Testis (tissue), 2 donors: Measurements from ENCODE around the gene COL4A1.

Experiments used
- POLR2A ChIP-seq: fragments of 450-650 bp; IDR thresholded peaks from one replicate; pipeline ENCODE4 v1.6.1; 2017; ENCODE audit warnings: antibody characterized with exemption, mild to moderate bottlenecking, moderate library complexity
- TF ChIP-seq, protein P1 (sequence below), 3 experiments: fragments of 450-650 bp in 2 of 3; fragments of 200-600 bp in 1 of 3; sonication (generic) in 1 of 3; IDR thresholded peaks; one replicate each; pipeline ENCODE4 v1.5.1; 2016 to 2019; ENCODE audit warnings: antibody characterized with exemption in 3 of 3, mild to moderate bottlenecking in 2 of 3, moderate library complexity in 1 of 3

DNA sequence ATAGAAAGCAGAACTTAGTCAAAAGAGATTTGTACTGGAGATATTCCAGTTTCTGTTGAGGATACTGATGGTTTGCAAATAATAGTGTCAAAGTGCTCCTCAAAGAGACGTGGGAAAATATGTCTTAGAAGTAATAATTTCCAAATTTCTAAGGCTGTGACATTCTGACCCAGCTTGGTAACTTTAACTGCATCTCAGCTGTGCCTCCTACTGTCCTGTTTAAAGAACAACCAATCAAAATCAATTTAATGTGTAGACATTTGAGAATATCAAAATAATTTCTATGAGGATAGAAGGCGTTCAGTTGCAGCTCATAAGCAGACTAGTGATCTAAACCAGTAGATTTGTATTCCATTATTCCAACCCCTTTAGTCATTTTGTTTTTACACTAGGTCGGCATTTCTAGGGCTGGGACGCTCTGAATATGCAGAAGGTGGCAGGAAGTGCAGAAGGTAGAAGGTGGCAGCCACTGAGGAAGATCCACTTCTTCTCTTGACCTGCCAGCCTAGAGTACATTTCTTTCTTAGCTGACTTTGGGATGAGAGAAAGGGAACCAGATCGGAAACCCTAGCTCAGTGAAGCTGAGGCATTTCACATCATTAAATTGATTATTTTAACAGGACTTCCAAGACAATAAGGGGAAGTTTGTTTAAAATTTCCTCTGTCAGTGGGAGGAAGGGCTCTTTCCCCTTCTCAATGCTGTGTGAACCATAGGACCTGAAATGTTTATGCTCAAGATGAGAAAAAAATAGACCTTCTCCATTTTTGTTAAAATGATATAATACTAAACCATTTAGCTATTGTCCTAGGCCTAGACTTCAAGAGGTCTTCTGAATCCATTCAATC is 67.5 kb downstream of the COL4A1 start:
- TF ChIP-seq, protein P1, sequence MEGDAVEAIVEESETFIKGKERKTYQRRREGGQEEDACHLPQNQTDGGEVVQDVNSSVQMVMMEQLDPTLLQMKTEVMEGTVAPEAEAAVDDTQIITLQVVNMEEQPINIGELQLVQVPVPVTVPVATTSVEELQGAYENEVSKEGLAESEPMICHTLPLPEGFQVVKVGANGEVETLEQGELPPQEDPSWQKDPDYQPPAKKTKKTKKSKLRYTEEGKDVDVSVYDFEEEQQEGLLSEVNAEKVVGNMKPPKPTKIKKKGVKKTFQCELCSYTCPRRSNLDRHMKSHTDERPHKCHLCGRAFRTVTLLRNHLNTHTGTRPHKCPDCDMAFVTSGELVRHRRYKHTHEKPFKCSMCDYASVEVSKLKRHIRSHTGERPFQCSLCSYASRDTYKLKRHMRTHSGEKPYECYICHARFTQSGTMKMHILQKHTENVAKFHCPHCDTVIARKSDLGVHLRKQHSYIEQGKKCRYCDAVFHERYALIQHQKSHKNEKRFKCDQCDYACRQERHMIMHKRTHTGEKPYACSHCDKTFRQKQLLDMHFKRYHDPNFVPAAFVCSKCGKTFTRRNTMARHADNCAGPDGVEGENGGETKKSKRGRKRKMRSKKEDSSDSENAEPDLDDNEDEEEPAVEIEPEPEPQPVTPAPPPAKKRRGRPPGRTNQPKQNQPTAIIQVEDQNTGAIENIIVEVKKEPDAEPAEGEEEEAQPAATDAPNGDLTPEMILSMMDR (IDR thresholded peaks at IDR 0.05), result no peak
- no peak for TF ChIP-seq POLR2A
